Measurements from ENCODE around the gene CYTH1. TPM values are rescaled to one million over a fixed set of nuclear protein-coding genes. Genes with fewer than 3 reads are reported as not detected.

Gene CYTH1
- total RNA-seq, 1 experiment from 2014 or later: 40.3 TPM

- no peaks in the 10 kb centered on the region for H3K79me2 ChIP-seq (ENCODE audit: low read depth)
- POLR2A ChIA-PET (ENCODE audit: unreplicated experiment): no interaction called here
- H3K4me3 ChIP-seq: no peak overlapping the region
- BruUV-seq (replicated peaks): no TSS peak
- H3K4me2 ChIP-seq: no peak overlapping the region
- H3K27me3 ChIP-seq (ENCODE audit: insufficient read depth, low read depth): no peaks in the 10 kb centered on the region
- H3K9me3 ChIP-seq (ENCODE audit: insufficient read depth, low read depth): no peaks in the 10 kb centered on the region
- H3K9me2 ChIP-seq (ENCODE audit: insufficient read depth): no peaks in the 10 kb centered on the region
- CTCF ChIA-PET: no interaction called here
- H3F3A ChIP-seq (ENCODE audit: insufficient read depth, low read depth): no peaks in the 10 kb centered on the region
- TF ChIP-seq CTCF (conservative IDR thresholded peaks at IDR 0.05) (no peak), EZH2 (IDR thresholded peaks at IDR 0.05; ENCODE audit: low read depth) (no peak)
- H2AFZ ChIP-seq: no peak overlapping the region
- no peak for DNase-seq
- H3K36me3 ChIP-seq (ENCODE audit: low read depth): no peaks in the 10 kb centered on the region
- H3K27ac ChIP-seq: no peak overlapping the region
- H4K20me1 ChIP-seq (ENCODE audit: insufficient read depth): no peaks in the 10 kb centered on the region; the same call in 1 of the 2 replicates
- intact Hi-C loops (cut with micrococcal nuclease; ENCODE audit: unreplicated experiment): no loop called here
- no peaks in the 10 kb centered on the region for H3K4me1 ChIP-seq (replicated peaks; ENCODE audit: insufficient read depth)
Measured at GRCh38 chr17:78790552-78790951, 8.5 kb upstream of the CYTH1 start.

- no peaks in the 10 kb centered on the region for H4K20me1 ChIP-seq (ENCODE audit: insufficient read depth)
- no peaks in the 10 kb centered on the region for H3K36me3 ChIP-seq (ENCODE audit: low read depth)
- no peaks in the 10 kb centered on the region for H3K4me1 ChIP-seq (replicated peaks; ENCODE audit: insufficient read depth)
- H2AFZ ChIP-seq: no peak overlapping the region
- BruUV-seq (replicated peaks): no TSS peak
- no peaks in the 10 kb centered on the region for H3K79me2 ChIP-seq (ENCODE audit: low read depth)
- H3K4me2 ChIP-seq: no peak overlapping the region
- no peak for TF ChIP-seq CTCF (conservative IDR thresholded peaks at IDR 0.05)
- no peak for TF ChIP-seq EZH2 (IDR thresholded peaks at IDR 0.05; ENCODE audit: low read depth)
- no peak overlapping the region for H3K27ac ChIP-seq
- no peaks in the 10 kb centered on the region for H3K9me3 ChIP-seq (ENCODE audit: insufficient read depth, low read depth)
- H3F3A ChIP-seq (ENCODE audit: insufficient read depth, low read depth): no peaks in the 10 kb centered on the region
- H3K27me3 ChIP-seq (ENCODE audit: insufficient read depth, low read depth): no peaks in the 10 kb centered on the region
- POLR2A ChIA-PET (ENCODE audit: unreplicated experiment): no interaction called here
- H3K4me3 ChIP-seq: no peak overlapping the region
- no peak for DNase-seq
- CTCF ChIA-PET: interaction anchor here (0.7 kb wide), 1 partner anchor 25 kb away, joined by 5 read pairs; no protein-coding TSS in a partner anchor
- intact Hi-C loops (cut with micrococcal nuclease; ENCODE audit: unreplicated experiment): no loop called here
- H3K9me2 ChIP-seq (ENCODE audit: insufficient read depth): no peaks in the 10 kb centered on the region
Measured at GRCh38 chr17:78789663-78790181, 7.6 kb upstream of the CYTH1 start.

GRCh38 chr17:78789149-78789662 is 7.1 kb upstream of the CYTH1 start:
- no peaks in the 10 kb centered on the region for H3K27me3 ChIP-seq (ENCODE audit: insufficient read depth, low read depth)
- intact Hi-C loops (cut with micrococcal nuclease; ENCODE audit: unreplicated experiment): no loop called here
- no peaks in the 10 kb centered on the region for H3K9me3 ChIP-seq (ENCODE audit: insufficient read depth, low read depth)
- H3K27ac ChIP-seq: no peak overlapping the region
- ChIA-PET CTCF (interaction anchor here (0.7 kb wide), 1 partner anchor 25 kb away, joined by 5 read pairs; no protein-coding TSS in a partner anchor), POLR2A (ENCODE audit: unreplicated experiment) (no interaction called here)
- no peak overlapping the region for H3K4me2 ChIP-seq
- H3F3A ChIP-seq (ENCODE audit: insufficient read depth, low read depth): no peaks in the 10 kb centered on the region; the same call in 1 of the 2 replicates
- DNase-seq: no peak
- no peaks in the 10 kb centered on the region for H4K20me1 ChIP-seq (ENCODE audit: insufficient read depth)
- H3K36me3 ChIP-seq (ENCODE audit: low read depth): no peaks in the 10 kb centered on the region
- H3K4me1 ChIP-seq (replicated peaks; ENCODE audit: insufficient read depth): no peaks in the 10 kb centered on the region
- TF ChIP-seq EZH2 (IDR thresholded peaks at IDR 0.05; ENCODE audit: low read depth): no peak
- H3K9me2 ChIP-seq (ENCODE audit: insufficient read depth): no peaks in the 10 kb centered on the region
- no peak overlapping the region for H2AFZ ChIP-seq
- no peak overlapping the region for H3K4me3 ChIP-seq
- no TSS peak for BruUV-seq (replicated peaks)
- no peaks in the 10 kb centered on the region for H3K79me2 ChIP-seq (ENCODE audit: low read depth)

- Histone ChIP-seq H3K4me3 (no peak overlapping the region), H3K4me1 (replicated peaks; ENCODE audit: insufficient read depth) (no peaks in the 10 kb centered on the region), H4K20me1 (ENCODE audit: insufficient read depth) (no peaks in the 10 kb centered on the region), H3K9me2 (ENCODE audit: insufficient read depth) (no peaks in the 10 kb centered on the region), H3K27ac (no peak overlapping the region), H3K9me3 (ENCODE audit: insufficient read depth, low read depth) (no peaks in the 10 kb centered on the region), H3K27me3 (ENCODE audit: insufficient read depth, low read depth) (no peaks in the 10 kb centered on the region), H3K4me2 (no peak overlapping the region), H3F3A (ENCODE audit: insufficient read depth, low read depth) (peaks cover 7% of the 10 kb centered on the region; the same call in 1 of the 2 replicates), H2AFZ (no peak overlapping the region), H3K36me3 (ENCODE audit: low read depth) (no peaks in the 10 kb centered on the region), H3K79me2 (ENCODE audit: low read depth) (no peaks in the 10 kb centered on the region)
- DNase-seq: no peak
- TF ChIP-seq CTCF (conservative IDR thresholded peaks at IDR 0.05): no peak
- TF ChIP-seq EZH2 (IDR thresholded peaks at IDR 0.05; ENCODE audit: low read depth): no peak
- ChIA-PET CTCF (no interaction called here), POLR2A (ENCODE audit: unreplicated experiment) (no interaction called here)
- BruUV-seq (replicated peaks): no TSS peak
- intact Hi-C loops (cut with micrococcal nuclease; ENCODE audit: unreplicated experiment): no loop called here
Measured at GRCh38 chr17:78788451-78788850, 6.4 kb upstream of the CYTH1 start.
